ENCODE data around the gene PLCXD3. TPM values are rescaled to one million over a fixed set of nuclear protein-coding genes. Genes with fewer than 3 reads are reported as not detected.
"Not testable (repeated sequence)": the region's sequence is repeated elsewhere in the genome, so short reads cannot be mapped to it uniquely, and the experiment has no call there.

The PLCXD3 gene
- total RNA-seq, 2 experiments from 2014 or later: not detected

DNA sequence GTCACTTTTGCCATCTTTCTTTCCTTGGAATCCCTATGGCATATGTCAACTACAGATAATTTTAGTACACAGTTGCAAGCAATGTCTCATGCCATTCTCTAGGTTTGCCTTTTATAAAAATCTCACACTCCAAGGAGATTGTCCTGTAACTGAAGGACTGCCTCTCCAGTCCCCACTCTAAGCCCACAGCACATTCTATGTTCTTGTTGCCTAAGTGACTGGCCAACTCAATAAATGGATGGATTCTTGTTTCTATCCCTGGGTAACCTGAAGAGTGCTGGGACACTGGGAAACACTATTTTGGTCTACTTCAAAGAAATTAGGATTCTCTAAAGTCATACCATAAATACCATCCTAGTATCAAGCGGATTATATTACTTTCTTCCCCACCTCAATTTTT is 145.0 kb downstream of the PLCXD3 start:
- CTCF ChIA-PET: no interaction called here
- POLR2A ChIA-PET: no interaction called here

DNA sequence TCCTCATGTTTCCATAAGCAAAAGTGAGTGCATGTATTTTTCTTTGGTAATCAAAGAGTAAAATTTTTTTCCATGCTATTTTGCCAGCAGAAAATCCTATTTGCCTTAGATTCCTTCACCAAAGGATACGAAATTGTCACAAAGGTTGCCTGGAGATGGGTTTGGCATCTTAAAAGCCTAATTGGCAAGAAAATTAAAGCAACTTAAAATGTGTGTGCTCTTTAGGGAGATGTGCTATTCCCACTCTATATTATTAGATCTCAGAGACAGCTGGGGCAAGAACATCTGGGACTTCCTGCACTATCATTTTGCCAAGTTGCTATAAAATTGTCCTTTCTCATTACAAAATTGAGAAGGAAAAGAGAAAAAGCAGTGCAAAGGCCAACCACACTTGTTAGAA is 146.1 kb downstream of the PLCXD3 start:
- CTCF ChIA-PET: no interaction called here
- POLR2A ChIA-PET: no interaction called here

DNA sequence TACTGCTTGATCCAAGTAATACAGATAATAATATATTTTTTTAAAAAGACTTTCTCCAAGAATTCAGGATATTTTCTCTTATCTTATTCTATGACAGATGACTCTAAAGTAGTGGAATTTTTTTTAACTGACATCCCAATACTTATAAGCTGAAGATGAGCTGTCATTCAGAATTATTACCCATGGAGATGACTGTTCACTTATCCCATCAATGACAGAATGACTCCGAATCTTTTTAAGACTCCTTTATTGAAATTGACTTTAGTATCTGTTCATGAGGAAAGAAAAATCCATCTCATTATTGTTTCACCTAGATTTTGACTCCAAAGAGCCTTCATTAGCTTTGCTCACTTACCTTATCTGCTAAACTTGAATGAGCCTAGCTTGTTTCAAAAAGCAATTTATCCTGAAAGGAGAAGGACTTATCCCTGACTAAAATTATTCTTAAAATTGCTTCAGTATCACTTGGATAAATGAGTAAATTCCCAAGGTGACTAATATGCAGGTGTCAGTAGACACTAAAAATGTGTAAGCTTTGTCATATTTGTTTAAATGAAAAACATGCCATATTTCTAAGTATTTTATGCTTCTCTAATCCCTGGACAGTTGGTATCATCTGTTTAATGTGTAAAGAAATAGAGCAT is 146.9 kb downstream of the PLCXD3 start:
- ChIA-PET POLR2A (no interaction called here), CTCF (interaction anchor here (0.6 kb wide), 1 partner anchor 460 kb away, joined by 3 read pairs; no protein-coding TSS in a partner anchor)

DNA sequence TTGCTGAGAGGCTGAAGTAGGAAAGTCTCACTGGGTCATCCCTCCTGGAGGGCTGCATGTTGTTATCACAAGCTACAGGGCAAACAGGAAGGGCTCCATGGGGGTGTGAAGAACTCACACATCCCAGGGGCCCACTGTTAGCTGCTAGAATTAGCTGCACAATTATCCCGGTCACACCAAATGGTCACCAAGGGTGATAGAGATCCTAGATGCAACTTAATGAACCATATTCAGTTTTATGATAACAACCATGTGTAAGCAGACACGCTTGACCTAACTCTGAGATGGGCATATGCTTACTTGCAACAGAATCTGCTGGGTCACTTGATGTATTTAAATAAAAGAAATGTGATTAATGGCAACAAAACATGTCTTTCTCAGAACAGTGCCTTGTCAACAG is 153.6 kb downstream of the PLCXD3 start:
- ChIA-PET CTCF (no interaction called here), POLR2A (no interaction called here)

DNA sequence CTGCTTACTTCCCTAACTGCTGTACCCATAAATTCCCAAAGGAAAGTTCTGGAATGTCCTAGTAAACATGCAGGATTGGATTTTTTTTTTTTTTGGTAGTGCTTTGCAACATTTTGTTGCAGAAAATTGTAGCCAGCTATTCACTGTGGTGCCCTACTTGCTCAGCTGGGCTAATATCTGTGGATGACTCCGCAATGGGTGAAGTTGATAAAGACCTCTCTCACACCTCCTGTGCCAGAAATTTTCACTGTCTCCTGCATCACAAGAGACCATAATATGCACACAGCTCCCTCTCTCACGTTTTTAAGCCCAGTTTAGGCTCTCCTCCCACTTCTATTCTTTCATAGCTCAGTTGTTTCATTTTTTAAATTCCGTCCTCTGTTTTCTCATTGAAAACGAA is 160.6 kb downstream of the PLCXD3 start:
- POLR2A ChIA-PET: no interaction called here
- CTCF ChIA-PET: no interaction called here

DNA sequence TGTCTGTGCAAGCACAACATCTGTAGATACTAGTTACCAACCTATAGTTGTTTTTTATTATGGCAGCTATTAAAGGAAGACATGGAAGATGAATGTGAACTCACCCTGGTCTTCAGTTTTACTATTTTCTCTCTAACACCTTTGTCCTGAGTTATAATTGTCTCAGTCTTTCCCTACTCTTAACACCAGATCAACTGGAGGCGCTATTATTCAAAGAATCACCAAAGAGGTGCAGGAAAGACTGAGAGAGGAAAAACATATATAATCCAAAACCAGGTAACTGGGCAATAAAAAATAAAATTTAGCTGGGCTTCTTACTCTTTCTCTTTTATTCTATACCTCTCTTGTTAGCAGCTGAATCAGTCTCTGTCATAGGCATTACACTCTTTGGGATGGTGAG is 162.8 kb downstream of the PLCXD3 start:
- POLR2A ChIA-PET: no interaction called here
- CTCF ChIA-PET: no interaction called here

DNA sequence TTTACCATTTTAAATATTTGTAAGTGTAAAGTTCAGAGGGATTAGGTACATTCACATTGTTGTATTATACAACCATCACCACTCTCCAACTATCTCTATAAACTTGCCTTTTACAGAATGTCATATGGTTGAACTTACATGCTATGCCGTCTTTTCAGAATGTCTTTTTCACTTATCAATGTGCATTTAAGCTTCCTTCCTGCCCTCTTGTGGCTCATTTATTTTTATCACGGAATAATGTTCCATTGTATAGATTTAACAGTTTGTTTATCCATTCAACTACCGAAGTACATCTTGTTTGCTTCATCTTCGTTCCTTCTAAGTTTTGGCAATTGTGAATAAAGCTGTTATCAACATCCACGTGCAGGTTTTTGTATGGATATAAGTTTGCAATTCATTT is 163.8 kb downstream of the PLCXD3 start:
- CTCF ChIA-PET: no interaction called here
- POLR2A ChIA-PET: no interaction called here

DNA sequence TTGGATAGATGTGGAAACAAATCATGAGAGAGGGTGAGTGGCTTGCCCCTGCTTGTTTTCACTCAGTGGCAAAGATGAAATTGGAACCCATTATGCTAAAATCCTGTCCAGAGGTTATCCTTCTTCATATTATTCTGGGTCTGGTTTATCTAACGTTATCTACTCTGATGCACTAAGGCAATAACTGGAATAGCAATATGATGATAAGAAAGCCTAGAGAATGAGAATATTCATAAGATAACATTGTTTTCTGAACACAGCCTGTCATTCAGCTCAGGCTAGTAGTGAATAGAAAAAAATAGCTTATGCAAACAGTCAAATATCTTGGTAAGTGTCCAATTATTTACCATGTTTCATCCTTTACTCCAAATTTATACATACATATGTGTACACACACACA is 165.1 kb downstream of the PLCXD3 start:
- ChIA-PET POLR2A (no interaction called here), CTCF (no interaction called here)

DNA sequence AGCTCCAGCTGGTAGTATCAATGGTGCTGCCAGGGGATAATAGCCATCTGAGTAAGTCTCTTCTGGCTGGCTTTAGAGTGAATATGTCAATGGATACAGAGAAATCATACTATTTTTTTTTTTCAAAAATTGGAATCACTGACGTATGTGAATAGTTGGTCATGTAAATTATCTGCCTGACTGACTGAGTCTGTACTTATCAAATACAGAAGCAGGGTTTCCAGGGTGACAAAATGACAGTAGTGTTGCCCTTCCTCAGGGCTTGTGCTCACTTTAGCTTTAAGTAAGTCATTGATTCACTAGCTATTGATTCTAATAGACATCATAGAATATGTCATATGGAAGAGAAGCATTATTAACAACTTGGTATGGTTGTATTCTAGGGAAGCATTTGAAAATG is 171.1 kb downstream of the PLCXD3 start:
- CTCF ChIA-PET: no interaction called here

DNA sequence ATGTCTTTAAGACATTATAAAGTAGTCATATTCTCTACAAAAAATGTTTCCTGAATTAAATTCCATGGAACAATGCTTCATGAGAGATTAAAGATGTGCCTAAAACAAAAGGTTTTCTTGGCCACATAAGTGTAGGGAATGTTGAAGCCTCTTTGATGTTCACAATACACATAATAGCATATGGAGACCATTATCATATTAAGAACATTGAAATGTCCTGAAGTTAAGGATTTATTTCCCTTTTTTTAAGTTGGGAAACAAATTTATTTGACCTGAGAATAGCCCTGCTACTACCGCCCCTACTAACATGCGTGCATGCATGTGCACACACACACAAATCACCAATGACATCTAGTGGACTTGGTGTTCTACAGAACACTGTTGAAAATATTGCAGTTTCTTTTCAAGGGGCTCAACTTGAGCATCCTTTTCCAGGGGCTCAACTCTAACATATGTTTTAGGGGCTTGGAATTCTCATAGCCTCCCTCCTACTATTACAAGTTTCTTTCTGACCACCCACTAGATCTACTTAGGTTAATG is 172.2 kb downstream of the PLCXD3 start:
- POLR2A ChIA-PET: no interaction called here
- CTCF ChIA-PET: no interaction called here

More for the DNA sequence above, 171.1 kb downstream of the PLCXD3 start:
- POLR2A ChIA-PET: no interaction called here

DNA sequence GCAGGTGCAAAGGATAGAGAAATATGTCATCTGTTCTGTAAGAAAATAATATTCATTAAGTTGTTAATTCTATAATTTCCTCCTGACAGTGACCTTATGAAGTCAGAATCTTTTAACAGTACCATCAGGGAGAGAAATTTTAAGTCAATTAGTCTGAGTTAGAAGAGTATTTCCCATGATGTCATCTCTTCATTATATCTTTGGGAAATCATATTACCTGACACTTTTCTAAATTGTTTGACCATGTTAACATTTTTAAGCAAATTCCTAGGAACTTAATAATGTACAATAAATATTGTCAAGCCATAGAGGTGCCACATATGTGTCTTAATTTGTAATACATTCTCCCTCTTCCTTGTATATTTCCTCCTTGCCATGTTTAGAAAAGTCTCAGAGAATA is 172.7 kb downstream of the PLCXD3 start:
- POLR2A ChIA-PET: no interaction called here
- CTCF ChIA-PET: no interaction called here

DNA sequence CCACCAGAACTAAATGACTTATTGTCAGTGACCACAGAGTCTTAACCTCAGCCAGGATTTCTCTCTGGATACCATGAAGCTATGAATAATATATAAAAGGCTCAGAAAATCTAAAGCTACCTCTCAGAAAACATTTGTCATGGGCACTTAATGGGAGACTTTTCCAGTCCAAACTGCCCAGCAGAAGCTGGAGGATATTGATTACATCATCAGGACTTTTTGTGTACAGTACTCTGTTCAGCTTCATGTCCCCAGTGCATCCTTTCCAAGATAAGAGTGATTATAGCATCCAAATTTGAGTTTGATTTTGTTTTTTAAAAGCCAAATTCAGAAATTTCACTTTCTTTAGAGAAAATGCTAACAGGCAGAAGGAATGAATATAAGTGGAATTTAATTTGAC is 173.2 kb downstream of the PLCXD3 start:
- ChIA-PET CTCF (no interaction called here), POLR2A (no interaction called here)

DNA sequence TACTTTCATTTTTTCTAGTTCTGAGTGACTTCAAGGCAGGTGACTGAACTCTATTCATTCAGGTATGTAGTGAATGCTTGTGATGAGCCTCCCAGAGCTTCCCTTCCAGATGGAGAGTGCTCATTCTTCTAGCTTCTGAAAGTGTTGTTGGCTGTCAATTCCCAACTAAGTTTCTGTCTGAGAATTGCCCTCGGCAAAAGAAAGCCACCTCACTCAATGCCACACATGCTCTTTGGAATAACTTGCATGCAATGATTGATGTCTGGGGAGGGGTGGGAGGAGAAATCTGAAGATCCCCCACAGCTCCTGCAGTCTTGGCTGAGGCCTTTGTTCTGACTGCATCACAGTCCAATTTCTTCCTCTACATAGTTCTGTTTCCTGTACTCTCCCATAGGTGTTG is 173.9 kb downstream of the PLCXD3 start:
- ChIA-PET POLR2A (interaction anchor here (0.7 kb wide), 1 partner anchor 32 kb away, joined by 3 read pairs; no protein-coding TSS in a partner anchor), CTCF (no interaction called here)

DNA sequence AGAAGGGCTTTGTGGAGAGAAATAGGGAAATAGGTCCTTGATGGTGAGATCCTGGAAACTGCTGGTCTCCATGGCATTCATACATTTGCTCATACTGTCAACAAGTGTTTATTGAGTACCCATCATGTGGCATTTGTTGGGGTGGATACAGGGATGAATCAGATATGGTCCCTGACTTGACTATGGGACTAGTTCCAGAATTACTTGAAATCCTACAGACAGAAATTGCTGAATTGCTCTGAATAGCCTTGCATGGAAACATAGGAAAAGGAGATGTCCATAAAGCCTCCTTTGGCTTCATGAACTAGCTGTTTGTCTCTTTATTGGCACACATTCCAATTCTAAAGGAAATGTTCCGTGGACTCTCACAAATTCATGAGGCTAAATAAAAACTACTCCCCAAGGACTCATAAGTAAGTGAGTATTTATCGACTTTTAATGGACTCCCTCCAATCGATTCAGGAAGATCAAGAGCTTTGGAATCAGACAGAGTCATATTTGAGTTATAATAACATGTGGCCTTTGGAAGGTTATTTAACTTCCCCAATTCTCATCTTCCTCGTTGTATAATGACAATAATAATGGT is 174.7 kb downstream of the PLCXD3 start:
- POLR2A ChIA-PET: interaction anchor here (0.7 kb wide), 1 partner anchor 32 kb away, joined by 3 read pairs; no protein-coding TSS in a partner anchor
- CTCF ChIA-PET: no interaction called here

DNA sequence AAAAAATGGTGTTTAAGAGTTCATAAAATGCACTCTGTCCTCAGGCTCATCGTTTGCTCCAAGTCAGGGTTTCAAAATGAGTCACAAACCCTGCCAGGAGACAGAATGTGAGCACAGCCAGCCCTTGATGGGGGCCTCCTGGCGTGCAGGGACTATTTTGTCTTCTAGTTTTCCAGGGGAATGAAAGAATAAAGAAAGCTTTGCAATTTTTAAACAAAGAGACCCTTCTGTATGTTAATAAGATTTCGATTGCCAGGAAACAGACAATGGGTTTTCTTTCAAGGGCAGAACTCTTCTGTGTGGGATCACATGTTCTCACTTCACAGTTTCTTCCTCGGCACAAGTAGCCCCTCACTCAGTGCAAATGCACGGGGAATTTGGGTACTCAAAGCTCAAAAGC is 175.6 kb downstream of the PLCXD3 start:
- CTCF ChIA-PET: no interaction called here
- POLR2A ChIA-PET: no interaction called here

DNA sequence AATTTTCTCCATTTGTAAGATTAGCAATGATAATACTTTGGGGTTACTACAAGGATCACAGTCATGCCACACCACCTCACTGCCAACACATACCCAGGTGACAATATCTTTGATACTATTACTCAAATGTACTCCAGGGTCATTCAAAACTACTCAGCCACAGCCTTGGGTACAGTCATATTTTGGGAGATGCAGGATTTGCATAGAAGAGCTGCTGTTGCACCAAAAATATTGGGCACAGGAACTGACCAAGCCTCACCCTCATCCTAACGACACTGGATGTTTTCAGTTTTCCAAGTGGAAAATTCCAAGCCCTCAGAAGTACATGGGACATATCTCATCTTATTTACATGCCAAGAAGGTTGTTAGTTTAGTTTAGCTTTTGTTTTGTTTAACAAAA is 176.2 kb downstream of the PLCXD3 start:
- ChIA-PET CTCF (no interaction called here), POLR2A (no interaction called here)

DNA sequence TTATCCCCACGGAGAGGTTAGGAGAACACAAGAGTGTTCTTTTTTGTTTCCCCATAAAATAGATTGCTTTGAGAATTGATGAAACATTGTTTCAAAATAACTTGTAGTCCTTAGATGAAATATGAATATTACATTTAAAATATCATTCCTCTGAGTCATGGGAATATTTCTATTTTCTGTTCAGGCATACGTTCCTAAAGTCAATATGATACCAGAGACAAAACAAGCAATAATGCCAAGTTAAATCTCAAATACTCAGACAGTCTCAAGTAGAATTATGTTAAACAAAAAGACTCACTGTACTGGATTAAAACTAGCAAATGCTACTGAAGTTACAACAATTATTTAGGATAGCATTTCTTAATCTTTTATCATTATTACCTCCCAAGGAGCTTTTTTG is 185.3 kb downstream of the PLCXD3 start:
- CTCF ChIA-PET: no interaction called here
- POLR2A ChIA-PET: no interaction called here

DNA sequence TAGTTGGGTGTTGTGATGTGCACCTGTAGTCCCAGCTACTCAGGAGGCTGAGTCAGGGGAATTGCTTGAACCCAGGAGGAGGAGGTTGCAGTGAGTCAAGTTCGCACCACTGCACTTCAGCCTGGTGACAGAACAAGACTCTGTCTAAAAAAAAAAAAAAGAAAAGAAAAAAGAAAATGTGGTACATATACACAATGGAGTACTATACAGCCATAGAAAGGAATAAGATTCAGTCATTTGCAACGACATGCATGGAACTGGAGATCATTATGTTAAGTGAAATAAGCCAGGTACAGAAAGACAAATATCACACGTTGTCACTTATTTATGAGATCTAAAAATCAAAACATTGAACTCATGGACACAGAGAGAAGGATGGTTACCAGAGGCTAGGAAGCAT is 187.6 kb downstream of the PLCXD3 start:
- POLR2A ChIA-PET: not testable (repeated sequence)

DNA sequence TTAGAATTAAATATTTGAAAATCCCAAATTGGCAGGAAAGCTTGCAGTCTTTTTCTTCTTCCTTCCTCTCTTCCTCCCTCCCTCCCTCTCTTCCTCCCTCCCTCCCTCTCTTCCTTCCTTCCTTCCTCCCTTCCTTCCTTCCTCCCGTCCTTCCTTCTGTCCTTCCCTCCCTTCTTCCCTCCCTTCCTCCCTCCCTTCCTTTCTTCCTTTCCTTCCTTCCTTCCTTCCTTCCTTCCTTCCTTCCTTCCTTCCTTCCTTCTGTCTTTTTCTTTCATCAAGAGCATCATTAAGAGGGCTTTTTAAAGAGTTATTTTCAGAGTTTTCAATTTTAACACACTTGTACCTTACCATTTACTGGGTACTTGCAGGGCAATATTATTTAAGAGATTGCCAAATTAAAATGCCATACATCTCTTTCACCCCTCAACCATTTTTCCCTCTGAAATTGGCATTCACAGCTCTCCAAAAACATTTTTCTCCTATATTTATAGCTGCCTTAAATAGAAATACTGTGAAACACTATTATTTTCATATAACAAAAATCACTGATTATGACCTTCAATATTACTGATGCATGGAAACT is 197.8 kb downstream of the PLCXD3 start:
- ChIA-PET CTCF (no interaction called here), POLR2A (no interaction called here)

More for the DNA sequence above, 187.6 kb downstream of the PLCXD3 start:
- CTCF ChIA-PET: not testable (repeated sequence)

DNA sequence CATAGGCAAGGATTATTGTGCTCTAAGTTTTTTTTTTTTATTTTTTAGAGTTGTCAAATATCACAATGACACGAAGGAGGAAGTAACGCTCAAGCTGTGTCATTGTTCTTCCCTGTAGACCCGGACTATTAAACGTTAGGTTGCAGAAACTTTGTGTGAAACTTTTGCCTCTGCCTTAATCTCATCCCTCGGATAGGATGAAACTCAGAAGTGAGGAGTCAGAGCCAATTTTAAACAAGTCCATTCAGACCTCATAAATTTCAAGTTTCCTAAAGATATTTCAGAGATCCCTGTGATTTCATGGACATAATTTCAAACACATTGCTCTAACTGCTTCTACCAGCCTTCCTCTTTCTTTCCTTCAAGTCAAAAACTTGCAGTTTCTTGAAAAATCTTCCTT is 198.3 kb downstream of the PLCXD3 start:
- ChIA-PET POLR2A (no interaction called here), CTCF (no interaction called here)

DNA sequence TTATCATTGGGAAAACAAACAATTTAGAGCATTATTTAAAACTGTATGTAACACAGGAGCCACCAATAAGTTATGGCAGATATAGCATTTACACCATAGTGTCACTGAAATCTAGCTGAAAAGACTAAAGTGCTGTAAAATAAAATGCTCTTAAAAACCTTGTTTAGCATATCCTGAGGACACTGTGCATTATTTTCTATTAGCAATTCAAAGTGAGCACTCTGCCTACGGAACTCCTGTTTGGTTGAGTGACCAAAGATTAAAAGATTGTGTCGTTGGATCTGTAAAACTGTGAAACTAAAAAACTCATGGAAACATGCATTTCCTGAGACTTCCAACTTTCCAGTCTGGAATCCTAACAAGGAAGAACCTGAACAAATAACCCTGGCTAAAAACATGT is 201.1 kb downstream of the PLCXD3 start:
- ChIA-PET POLR2A (no interaction called here), CTCF (no interaction called here)

DNA sequence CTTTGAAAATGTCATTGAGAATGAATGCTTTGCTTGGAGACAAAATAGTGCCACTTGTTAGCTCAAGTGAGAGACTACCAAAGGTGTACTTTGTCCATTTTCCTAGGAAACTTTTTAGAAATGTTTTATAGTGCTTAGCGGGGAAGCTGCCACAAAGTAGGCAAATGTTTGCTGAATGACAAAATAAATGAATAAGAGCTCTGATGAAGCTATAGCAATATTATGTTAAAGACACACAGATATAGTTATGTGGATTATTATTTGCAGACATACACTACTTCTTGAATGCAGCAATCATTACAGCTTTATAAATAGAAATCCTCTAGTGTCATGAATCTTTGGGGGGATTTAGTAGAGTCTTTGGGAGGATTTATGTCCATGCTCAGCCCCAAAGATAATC is 204.4 kb downstream of the PLCXD3 start:
- CTCF ChIA-PET: no interaction called here

More for the DNA sequence above, 204.4 kb downstream of the PLCXD3 start:
- POLR2A ChIA-PET: no interaction called here
